ENCODE measurements around the gene FOXRED2. TPM values are rescaled to one million over a fixed set of nuclear protein-coding genes. Genes with fewer than 3 reads are reported as not detected.

Gene FOXRED2
- total and polyA plus RNA-seq, 2 of the 4 experiments (the other 2 are of a cell fraction), result 1.6 to 4.0 TPM

DNA sequence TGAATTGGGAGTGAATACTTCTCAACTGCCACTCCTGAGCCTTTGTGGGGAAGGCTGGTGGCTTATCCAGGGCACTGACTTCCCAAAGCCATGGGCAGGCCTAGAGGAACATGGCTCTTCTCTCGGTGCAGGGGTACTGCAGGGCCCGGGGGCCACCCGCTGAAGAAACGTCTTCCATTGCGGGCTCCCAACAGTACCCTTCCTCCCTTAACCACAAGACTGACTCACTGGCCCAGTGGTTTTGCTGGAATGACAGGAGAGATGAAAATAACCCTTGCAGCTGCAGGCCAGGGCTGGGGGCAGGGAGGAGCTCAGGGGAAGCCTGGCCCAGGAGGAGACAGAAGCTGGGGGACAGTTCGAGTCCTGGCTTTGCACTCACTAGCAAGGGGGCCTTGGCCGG is 38.9 kb downstream of the FOXRED2 start:
- peaks cover 51% of the 10 kb centered on the region for H3K4me1 ChIP-seq (ENCODE audit: control insufficient read depth, insufficient read depth, low read length)
- peak overlapping the region; percentile 94 for H3K18ac ChIP-seq (ENCODE audit: low read depth, low read length)
- H3K56ac ChIP-seq (ENCODE audit: extremely low read depth, insufficient read depth, low read length), result peak overlapping the region; percentile 96
- peak overlapping the region; percentile 97 for H3K23ac ChIP-seq (ENCODE audit: low read depth, low read length)
- peak overlapping the region; percentile 97 for H2AK9ac ChIP-seq (replicated peaks; ENCODE audit: low read depth, low read length, poor library complexity)
- H3K36me3 ChIP-seq (ENCODE audit: control insufficient read depth, insufficient read depth, low read length), result peaks cover 5% of the 10 kb centered on the region
- peak overlapping the region; percentile 100 for H4K91ac ChIP-seq (ENCODE audit: insufficient read depth, low read depth, low read length)
- H3K4ac ChIP-seq (ENCODE audit: low read depth, low read length), result peak overlapping the region; percentile 99
- peak overlapping the region; percentile 100 for H2AK5ac ChIP-seq (ENCODE audit: low read depth, low read length)
- TF ChIP-seq RCOR1 (IDR thresholded peaks at IDR 0.05; ENCODE audit: insufficient replicate concordance, low read length) (peak; percentile 95), RFX5 (IDR thresholded peaks at IDR 0.05; ENCODE audit: low read depth, low read length) (no peak), CEBPB (IDR thresholded peaks at IDR 0.05; ENCODE audit: low read depth, low read length) (no peak; the same call in 1 of the 2 replicates), FOS (IDR thresholded peaks at IDR 0.05; ENCODE audit: low read depth, low read length) (peak; percentile 99), CHD1 (IDR thresholded peaks at IDR 0.05; ENCODE audit: low read depth, low read length) (no peak), NFE2L2 (IDR thresholded peaks at IDR 0.05; ENCODE audit: low read depth, low read length) (peak; percentile 31; the same call in 1 of the 2 replicates), MAFK (IDR thresholded peaks at IDR 0.05; ENCODE audit: low read depth, low read length) (0 out of 2 replicates have a peak, but pooled peaks have one; percentile 13), BHLHE40 (IDR thresholded peaks at IDR 0.05; ENCODE audit: low read depth, low read length) (peak; percentile 64), POLR2A (IDR thresholded peaks at IDR 0.05; ENCODE audit: low read depth, low read length) (0 out of 2 replicates have a peak, but pooled peaks have one; percentile 54), RAD21 (IDR thresholded peaks at IDR 0.05; ENCODE audit: low read length) (peak; percentile 43), SMC3 (IDR thresholded peaks at IDR 0.05; ENCODE audit: low read depth, low read length) (peak; percentile 48), MAZ (IDR thresholded peaks at IDR 0.05; ENCODE audit: borderline replicate concordance, low read depth, low read length) (peak; percentile 86)
- TF ChIP-seq, protein P1, sequence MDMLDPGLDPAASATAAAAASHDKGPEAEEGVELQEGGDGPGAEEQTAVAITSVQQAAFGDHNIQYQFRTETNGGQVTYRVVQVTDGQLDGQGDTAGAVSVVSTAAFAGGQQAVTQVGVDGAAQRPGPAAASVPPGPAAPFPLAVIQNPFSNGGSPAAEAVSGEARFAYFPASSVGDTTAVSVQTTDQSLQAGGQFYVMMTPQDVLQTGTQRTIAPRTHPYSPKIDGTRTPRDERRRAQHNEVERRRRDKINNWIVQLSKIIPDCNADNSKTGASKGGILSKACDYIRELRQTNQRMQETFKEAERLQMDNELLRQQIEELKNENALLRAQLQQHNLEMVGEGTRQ (IDR thresholded peaks at IDR 0.05; ENCODE audit: low read depth, low read length), result no peak
- TF ChIP-seq, protein P2, sequence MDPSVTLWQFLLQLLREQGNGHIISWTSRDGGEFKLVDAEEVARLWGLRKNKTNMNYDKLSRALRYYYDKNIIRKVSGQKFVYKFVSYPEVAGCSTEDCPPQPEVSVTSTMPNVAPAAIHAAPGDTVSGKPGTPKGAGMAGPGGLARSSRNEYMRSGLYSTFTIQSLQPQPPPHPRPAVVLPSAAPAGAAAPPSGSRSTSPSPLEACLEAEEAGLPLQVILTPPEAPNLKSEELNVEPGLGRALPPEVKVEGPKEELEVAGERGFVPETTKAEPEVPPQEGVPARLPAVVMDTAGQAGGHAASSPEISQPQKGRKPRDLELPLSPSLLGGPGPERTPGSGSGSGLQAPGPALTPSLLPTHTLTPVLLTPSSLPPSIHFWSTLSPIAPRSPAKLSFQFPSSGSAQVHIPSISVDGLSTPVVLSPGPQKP (IDR thresholded peaks at IDR 0.05; ENCODE audit: borderline replicate concordance, low read depth, low read length), result no peak
- TF ChIP-seq, protein P3, sequence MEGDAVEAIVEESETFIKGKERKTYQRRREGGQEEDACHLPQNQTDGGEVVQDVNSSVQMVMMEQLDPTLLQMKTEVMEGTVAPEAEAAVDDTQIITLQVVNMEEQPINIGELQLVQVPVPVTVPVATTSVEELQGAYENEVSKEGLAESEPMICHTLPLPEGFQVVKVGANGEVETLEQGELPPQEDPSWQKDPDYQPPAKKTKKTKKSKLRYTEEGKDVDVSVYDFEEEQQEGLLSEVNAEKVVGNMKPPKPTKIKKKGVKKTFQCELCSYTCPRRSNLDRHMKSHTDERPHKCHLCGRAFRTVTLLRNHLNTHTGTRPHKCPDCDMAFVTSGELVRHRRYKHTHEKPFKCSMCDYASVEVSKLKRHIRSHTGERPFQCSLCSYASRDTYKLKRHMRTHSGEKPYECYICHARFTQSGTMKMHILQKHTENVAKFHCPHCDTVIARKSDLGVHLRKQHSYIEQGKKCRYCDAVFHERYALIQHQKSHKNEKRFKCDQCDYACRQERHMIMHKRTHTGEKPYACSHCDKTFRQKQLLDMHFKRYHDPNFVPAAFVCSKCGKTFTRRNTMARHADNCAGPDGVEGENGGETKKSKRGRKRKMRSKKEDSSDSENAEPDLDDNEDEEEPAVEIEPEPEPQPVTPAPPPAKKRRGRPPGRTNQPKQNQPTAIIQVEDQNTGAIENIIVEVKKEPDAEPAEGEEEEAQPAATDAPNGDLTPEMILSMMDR (conservative IDR thresholded peaks at IDR 0.05; ENCODE audit: low read depth, low read length), result 0 out of 2 replicates have a peak, but pooled peaks have one; percentile 6
- H2BK120ac ChIP-seq (ENCODE audit: low read depth, low read length), result peak overlapping the region; percentile 99
- peak overlapping the region; percentile 96 for H3K27ac ChIP-seq (ENCODE audit: insufficient read depth, low read length)
- H3K27me3 ChIP-seq (ENCODE audit: control insufficient read depth, insufficient read depth, low read length), result no peaks in the 10 kb centered on the region
- peak overlapping the region; percentile 93 to 99 for H4K8ac ChIP-seq (ENCODE audit: low read depth in 2 of 2, low read length in 2 of 2)
- ChIA-PET POLR2A (ENCODE audit: unreplicated experiment) (interaction anchor here (0.6 to 4.9 kb wide), 4 partner anchors 80 to 140 kb away, joined by 3 to 30 read pairs (median 6); partner anchors contain the start of gene MYH9), CTCF (interaction anchor here (3.8 kb wide), 1 partner anchor 167 kb away, joined by 17 read pairs; no protein-coding TSS in a partner anchor)
- peak overlapping the region; percentile 70 for H2AFZ ChIP-seq (replicated peaks; ENCODE audit: low read length, poor library complexity)
- H3K79me1 ChIP-seq (ENCODE audit: low read depth in 1 of 2, low read length in 2 of 2), result peaks cover 30 to 88% of the 10 kb centered on the region in 2 experiments
- peak overlapping the region; percentile 93 for H4K5ac ChIP-seq (ENCODE audit: low read depth, low read length)
- peak overlapping the region; percentile 99 for H3K14ac ChIP-seq (replicated peaks; ENCODE audit: low read depth, low read length)
- BruUV-seq (replicated peaks), result no TSS peak
- H3K9ac ChIP-seq (ENCODE audit: low read depth, low read length), result peak overlapping the region; percentile 75
- dilution Hi-C loops (cut with HindIII; ENCODE audit: low sequenced_read_pairs, unreplicated experiment), result no loop called here
- ATAC-seq (ENCODE audit: low read depth), result peak; percentile 70
- peak overlapping the region; percentile 71 for H3K4me2 ChIP-seq (ENCODE audit: low read depth, low read length)
- DNase-seq, result peak; percentile 97
- peaks cover 19% of the 10 kb centered on the region for H4K20me1 ChIP-seq (ENCODE audit: insufficient read depth, low read length)
- H3K9me1 ChIP-seq (ENCODE audit: insufficient read depth, low read length), result peaks cover 38% of the 10 kb centered on the region
- intact Hi-C loops (cut with micrococcal nuclease), result loop anchor here (5.0 kb wide), 2 partner anchors 51 to 101 kb away; no protein-coding TSS in a partner anchor
- H2BK15ac ChIP-seq (ENCODE audit: low read depth, low read length), result peak overlapping the region; percentile 98
- H3K4me3 ChIP-seq (ENCODE audit: insufficient read depth, low read depth, low read length), result no peak overlapping the region
- H2BK20ac ChIP-seq (ENCODE audit: low read depth, low read length), result peak overlapping the region; percentile 99
- H2BK5ac ChIP-seq (ENCODE audit: low read depth, low read length, poor library complexity, severe bottlenecking), result peak overlapping the region; percentile 99
- in situ Hi-C loops (cut with MboI; ENCODE audit: low sequenced_read_pairs), result loop anchor here (5.0 kb wide), 1 partner anchor 86 kb away; no protein-coding TSS in a partner anchor
- 0% methylated on average over 1 of the region's 7 CpGs; no CpG with 5 or more reads in 1 of the 2 experiments for WGBS, 2 experiments (ENCODE audit: extremely low coverage in 2 of 2, insufficient read length in 1 of 2)
- no peaks in the 10 kb centered on the region for H3K9me3 ChIP-seq (ENCODE audit: control insufficient read depth, insufficient read depth, low read length)
